Measurements from ENCODE around the gene RASD1. TPM values are rescaled to one million over a fixed set of nuclear protein-coding genes. Genes with fewer than 3 reads are reported as not detected.

Gene RASD1
- polyA plus RNA-seq, 1 of the 3 experiments (the other 2 are of a cell fraction): 0.43 TPM

DNA sequence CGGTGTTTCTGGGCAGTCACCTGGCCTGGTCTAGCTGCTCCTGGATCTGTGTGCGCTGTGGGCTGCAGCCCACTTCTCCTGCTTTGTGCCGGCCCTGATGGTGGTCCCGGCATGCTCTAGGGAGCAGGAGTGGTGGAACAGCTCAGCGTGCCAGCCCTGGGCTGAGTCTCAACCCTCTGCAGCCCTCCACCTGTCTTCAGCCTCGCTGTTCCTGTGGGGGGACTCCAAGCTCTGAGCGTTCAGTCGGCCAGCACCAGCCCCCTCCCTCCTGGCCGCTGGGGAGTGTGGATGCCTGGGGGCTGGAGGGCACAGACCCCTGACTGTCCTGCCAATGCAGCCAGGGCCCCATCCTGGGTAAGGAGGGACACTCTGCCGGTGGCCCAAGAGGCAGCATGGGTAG lies 23.7 kb upstream of the RASD1 start:
- H3F3A ChIP-seq (replicated peaks; ENCODE audit: insufficient read depth): no peaks in the 10 kb centered on the region
- H3K4me1 ChIP-seq (ENCODE audit: control insufficient read depth in 1 of 2, insufficient read depth in 2 of 2, low read depth in 1 of 2, low read length in 1 of 2): peaks cover 0 to 34% of the 10 kb centered on the region in 2 experiments; a peak in 1 of 4 replicates
- POLR2A ChIA-PET: no interaction called here
- DNase-seq: no peak
- no peaks in the 10 kb centered on the region for H3K27me3 ChIP-seq (ENCODE audit: insufficient read depth)
- H3K4me3 ChIP-seq (ENCODE audit: low read depth in 2 of 2, low read length in 1 of 2): no peak overlapping the region
- H4K20me1 ChIP-seq (ENCODE audit: insufficient read depth): 0 out of 2 replicates have a peak, but pooled peaks cover 3% of the 10 kb centered on the region
- H2AFZ ChIP-seq (ENCODE audit: low read depth): no peak overlapping the region
- CTCF ChIA-PET: interaction anchor here (0.8 to 8.3 kb wide), 3 partner anchors 17 to 122 kb away, joined by 4 to 42 read pairs (median 5); no protein-coding TSS in a partner anchor
- TF ChIP-seq MXI1 (IDR thresholded peaks at IDR 0.05; ENCODE audit: low read depth, low read length) (no peak), RFX5 (IDR thresholded peaks at IDR 0.05; ENCODE audit: low read length) (no peak), RAD21 (IDR thresholded peaks at IDR 0.05; ENCODE audit: low read length) (no peak), MEF2A (IDR thresholded peaks at IDR 0.05; ENCODE audit: borderline replicate concordance, low read depth) (no peak), SMC3 (IDR thresholded peaks at IDR 0.05; ENCODE audit: low read depth, low read length) (no peak), FOSL2 (IDR thresholded peaks at IDR 0.05; ENCODE audit: borderline replicate concordance, low read depth) (no peak), CHD2 (IDR thresholded peaks at IDR 0.05; ENCODE audit: low read length, partially characterized antibody) (no peak), NRF1 (IDR thresholded peaks at IDR 0.05; ENCODE audit: low read depth, low read length) (no peak), POLR2AphosphoS5 (IDR thresholded peaks at IDR 0.05; ENCODE audit: low read depth, low read length) (no peak), FOXM1 (IDR thresholded peaks at IDR 0.05; ENCODE audit: low read depth) (no peak), EZH2phosphoT487 (IDR thresholded peaks at IDR 0.05; ENCODE audit: borderline replicate concordance, low read depth) (no peak), TAF1 (IDR thresholded peaks at IDR 0.05; ENCODE audit: borderline replicate concordance, low read depth, low read length) (no peak), NFIC (IDR thresholded peaks at IDR 0.05; ENCODE audit: borderline replicate concordance) (no peak), GATA2 (CRISPR knock-in tag; IDR thresholded peaks at IDR 0.05) (no peak), TEAD4 (IDR thresholded peaks at IDR 0.05; ENCODE audit: borderline replicate concordance, insufficient read depth) (no peak)
- TF ChIP-seq, protein P1, sequence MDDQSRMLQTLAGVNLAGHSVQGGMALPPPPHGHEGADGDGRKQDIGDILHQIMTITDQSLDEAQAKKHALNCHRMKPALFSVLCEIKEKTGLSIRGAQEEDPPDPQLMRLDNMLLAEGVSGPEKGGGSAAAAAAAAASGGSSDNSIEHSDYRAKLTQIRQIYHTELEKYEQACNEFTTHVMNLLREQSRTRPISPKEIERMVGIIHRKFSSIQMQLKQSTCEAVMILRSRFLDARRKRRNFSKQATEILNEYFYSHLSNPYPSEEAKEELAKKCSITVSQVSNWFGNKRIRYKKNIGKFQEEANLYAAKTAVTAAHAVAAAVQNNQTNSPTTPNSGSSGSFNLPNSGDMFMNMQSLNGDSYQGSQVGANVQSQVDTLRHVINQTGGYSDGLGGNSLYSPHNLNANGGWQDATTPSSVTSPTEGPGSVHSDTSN (IDR thresholded peaks at IDR 0.05): no peak
- TF ChIP-seq, protein P2, sequence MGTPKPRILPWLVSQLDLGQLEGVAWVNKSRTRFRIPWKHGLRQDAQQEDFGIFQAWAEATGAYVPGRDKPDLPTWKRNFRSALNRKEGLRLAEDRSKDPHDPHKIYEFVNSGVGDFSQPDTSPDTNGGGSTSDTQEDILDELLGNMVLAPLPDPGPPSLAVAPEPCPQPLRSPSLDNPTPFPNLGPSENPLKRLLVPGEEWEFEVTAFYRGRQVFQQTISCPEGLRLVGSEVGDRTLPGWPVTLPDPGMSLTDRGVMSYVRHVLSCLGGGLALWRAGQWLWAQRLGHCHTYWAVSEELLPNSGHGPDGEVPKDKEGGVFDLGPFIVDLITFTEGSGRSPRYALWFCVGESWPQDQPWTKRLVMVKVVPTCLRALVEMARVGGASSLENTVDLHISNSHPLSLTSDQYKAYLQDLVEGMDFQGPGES (IDR thresholded peaks at IDR 0.05; ENCODE audit: low read depth, low read length): no peak
- TF ChIP-seq, protein P3, sequence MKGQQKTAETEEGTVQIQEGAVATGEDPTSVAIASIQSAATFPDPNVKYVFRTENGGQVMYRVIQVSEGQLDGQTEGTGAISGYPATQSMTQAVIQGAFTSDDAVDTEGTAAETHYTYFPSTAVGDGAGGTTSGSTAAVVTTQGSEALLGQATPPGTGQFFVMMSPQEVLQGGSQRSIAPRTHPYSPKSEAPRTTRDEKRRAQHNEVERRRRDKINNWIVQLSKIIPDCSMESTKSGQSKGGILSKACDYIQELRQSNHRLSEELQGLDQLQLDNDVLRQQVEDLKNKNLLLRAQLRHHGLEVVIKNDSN (IDR thresholded peaks at IDR 0.05; ENCODE audit: borderline replicate concordance, low read depth): no peak
- H3K9ac ChIP-seq: no peak overlapping the region
- no peak overlapping the region for H3K4me2 ChIP-seq
- no peaks in the 10 kb centered on the region for H3K36me3 ChIP-seq (replicated peaks in 1 of 2; ENCODE audit: control insufficient read depth in 1 of 2, insufficient read depth in 2 of 2, low read length in 1 of 2)
- WGBS (ENCODE audit: low lambda C conversion rate): 82% methylated on average over 4 of the region's 10 CpGs
- no peak overlapping the region for H3K27ac ChIP-seq (ENCODE audit: low read depth in 2 of 2, low read length in 1 of 2)
- no peaks in the 10 kb centered on the region for H3K9me3 ChIP-seq
- no peaks in the 10 kb centered on the region for H3K9me2 ChIP-seq
- H3K79me2 ChIP-seq (ENCODE audit: insufficient read depth): no peaks in the 10 kb centered on the region

All from SK-N-SH (cell line).